ENCODE data around the gene SAP30BP.

SAP30BP gene

DNA sequence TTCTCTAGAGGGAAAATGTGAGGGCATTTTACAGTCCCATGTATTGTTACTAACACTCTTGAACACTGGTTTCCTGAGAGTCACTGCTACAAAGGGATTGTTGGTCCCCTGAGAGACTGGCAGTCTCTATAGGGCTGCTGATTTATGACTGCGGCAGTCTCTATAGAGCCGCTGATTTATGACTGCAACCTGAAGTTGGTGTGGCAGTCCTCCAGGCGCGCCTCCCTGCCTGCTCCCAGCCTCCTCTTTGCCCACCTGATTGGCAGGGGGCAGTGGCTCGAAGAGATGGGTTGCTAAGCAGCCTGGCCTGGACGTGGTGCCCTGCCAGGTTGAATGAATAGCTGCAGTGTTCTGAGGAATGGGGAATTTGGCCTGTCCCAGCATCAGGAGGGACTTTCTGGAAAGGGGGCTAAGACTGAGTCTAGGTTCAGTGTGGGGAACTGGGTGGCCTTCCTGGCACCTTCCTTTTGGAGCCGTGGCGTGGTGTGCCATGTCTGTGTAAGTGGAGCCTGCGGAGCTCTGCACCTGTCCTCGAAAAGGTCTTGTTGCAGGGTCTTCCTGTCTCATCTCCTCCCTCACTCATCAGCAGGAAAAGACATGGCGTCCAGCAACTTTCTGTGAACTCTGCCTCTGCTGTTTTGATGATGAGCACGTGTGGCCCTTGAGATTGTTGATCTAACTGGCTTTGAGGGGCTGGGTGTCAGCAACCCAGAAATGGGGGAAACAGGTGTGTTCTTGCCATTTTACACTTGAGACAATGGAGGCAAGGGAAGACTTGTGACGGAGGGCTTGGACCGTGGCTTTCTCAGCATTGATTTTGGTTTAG is 24.9 kb downstream of the SAP30BP start:
- DNase-seq, result no peak

DNA sequence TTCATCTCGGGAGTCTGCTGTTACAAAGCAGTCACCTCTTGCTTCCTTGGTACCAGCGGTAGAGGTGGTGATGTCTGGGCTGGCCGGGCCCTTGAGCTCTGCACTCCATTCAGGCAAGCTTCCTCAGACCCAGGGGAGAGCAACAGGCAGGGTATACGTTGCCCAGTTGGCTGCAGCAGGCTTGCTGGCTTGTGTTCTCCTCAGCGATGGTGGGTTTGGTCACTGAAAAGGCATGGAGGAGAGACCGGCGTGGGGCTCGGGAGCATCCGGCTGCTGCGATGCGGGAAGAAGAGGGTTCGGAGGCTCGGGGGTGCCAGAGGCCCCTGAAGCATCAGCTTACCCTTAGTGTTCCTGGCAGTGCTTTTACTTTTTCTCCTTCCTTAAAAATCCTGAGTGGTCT is 25.8 kb downstream of the SAP30BP start:
- no peak for DNase-seq

DNA sequence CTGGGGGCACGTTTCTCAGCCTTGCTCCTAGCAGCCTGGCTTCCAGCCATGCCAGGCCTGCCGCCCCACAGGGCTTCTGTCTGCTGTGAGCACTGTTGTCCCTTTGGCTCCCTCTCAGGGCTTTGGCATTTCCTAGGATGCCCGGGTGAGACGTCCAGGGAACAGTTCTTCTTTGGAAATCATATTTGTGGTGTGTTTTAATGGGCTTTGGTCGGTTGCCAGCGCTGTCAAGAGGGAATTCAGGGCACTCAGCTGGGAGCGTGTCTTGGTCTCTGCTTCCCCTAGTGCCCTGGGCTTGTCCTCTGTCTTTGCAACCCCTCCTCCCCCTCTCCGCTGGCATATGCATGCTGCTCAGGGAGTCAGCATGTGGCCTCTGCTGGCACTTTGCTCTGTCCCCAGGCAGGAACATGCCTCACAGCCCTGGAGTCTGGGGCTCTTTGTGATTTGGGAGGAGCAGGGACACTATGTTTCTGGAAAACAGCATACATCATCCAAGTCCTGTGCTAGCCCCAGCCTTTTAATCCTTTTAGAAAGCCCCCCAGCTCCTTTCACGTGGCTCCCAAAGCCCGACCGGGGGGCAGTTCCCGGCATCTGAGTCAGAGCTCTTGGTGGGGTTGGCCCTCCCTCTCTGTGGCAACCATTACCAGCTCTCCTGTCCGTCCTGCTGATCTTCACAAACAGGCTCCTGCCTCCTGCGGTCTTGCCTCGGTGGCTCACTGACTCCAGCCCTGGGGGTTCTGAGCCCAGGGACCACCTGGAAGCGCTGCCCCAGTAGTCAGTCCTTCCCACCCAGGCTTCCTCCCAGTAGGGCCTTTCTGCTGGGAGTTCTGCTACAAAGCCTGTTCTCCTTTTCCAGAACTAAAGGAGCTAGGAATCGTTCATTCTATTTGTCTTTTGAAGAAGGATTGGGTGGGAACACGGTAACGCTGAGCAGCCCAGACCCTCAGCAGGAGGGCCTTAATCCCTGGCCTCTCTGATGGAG is 26.7 kb downstream of the SAP30BP start:
- DNase-seq, result peak; percentile 46

DNA sequence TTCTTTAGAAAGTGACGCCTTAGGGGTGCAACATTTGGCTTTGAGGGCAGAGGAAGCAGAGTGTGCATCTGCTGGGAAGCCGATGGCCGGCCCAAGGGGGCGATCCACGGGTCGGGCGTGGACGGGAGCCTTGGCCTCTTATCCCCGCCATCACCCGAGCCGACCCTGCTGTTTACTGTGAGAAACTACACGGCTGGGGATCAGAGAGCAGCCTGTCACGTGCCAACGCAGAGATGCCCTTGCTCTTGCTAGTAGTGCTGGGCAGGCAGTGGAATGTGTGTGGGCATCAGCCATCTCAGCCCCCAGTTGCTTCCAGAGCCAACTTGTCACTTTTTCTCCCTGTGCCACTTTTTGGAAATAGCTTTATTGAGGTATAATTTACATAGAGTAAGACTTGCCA is 27.4 kb downstream of the SAP30BP start:
- no peak for DNase-seq

DNA sequence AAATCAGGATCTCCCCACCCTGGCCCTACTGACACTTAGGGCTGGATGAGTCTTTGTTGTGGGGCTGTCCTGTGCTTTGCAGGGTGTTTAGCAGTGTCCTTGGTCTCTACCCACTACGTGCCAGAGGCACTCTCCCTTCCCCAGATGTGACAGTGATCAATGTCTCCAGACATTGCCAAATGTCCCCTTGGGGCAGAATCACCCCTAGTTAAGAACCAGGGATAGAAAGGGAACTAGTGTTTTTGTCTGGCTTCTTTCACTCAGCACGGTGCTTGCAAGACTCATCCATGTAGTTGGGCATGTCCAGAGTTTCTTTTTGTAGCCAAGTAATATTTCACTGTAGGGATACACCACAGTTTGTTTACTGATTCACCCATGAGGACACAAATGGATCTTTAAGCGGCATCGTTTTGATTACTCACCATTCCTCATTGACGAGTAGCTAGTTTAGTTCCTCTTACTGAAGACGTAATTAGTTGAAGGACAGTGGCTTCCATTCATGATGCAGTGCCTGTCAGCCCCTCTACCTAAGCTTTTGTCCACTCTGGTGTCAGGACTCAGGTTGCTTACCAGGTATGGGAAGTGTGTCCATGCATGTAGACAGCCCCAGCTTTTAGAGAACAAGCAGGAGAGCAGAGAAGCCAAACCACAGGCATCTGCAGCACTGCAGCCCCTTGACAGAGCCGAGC is 28.1 kb downstream of the SAP30BP start:
- DNase-seq, result no peak

DNA sequence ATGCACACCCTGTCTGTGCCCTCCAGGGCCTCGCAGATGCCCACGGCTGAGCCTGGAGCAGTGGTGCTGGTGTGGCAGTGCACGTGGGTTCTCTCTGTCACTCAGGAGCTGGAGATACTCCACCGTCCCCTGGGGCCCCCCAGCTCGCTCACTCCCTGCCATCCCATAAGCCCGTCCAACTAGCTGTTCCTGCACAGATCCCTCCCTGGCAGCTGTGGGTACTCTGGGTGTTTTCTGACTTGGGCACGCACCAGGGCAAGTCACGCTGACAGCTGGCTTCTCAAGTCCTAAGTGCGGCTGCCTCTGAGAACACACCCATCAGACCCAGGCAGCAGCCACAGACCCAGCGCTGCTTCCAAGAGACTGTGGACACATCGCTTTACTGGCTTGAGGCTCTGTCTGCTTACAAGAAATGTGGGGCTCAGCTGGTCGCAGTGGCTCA is 28.7 kb downstream of the SAP30BP start:
- peak; percentile 60 for DNase-seq

DNA sequence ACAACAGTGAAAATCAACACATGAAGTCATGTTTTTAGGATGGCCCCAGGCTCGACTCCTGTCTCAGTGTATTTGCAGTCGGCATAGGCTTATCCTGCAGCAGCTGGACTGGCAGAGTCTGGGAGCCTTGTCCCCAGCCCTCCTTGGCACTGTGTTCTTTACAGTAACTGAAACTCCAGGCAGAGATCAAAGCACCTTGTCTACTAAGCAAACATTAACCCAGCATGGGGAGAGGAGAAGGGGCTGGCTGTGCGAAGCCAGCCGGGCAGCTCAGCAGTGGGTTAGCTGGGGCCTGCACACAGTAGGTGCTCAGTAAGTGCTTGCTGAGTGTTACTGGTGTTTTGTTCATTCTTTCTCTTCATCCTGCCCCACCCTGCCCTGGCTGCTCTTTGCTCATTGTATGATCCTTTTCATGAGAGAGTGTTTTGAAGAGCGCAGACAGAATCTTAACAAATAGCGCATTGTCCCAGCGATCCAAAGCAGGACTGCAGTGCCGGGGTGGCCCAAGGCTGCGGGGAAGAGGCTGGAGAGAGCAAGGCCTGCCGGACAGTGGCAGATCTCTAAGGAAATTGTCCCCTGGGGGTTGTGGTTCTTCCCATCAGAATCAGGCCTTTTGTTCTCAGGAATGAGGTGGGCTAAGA is 30.6 kb downstream of the SAP30BP start:
- DNase-seq, result no peak

DNA sequence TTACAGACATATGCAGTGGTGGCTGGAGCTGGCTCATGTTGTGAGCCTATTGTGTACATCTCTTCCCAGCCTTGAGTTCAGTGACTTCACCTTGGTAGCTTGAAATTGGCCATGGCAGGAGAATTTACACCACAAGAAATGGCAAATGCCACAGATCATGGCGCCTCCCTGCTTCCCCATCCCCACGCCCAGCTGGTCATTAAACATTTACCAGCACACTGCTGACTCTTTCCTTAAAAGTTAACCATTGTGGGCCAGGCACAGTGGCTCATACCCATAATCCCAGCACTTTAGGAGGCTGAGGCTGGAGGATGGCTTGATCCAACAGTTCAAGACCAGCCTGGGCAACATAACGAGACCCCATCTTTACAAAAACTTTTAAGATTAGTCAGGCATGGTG is 31.5 kb downstream of the SAP30BP start:
- DNase-seq, result no peak

DNA sequence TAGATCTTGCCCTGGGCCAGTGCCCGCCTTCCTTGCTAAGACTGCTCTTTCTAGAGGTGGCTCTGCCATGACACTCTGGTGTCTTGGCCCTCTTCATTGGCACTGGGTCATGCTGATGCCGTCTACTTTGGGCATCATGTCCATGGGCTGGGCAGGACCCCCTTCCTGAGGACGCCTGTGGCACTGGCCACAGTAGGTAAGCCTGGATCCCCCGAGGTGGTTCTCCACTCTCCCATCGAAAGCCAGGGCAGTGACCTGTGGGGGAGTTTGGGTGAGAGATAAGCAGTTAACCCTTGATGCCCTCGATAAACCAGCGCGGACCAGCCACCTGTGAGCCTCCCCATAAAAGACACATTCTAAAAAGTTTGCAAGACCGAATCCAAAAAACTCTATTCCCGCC is 34.1 kb downstream of the SAP30BP start:
- no peak for DNase-seq

DNA sequence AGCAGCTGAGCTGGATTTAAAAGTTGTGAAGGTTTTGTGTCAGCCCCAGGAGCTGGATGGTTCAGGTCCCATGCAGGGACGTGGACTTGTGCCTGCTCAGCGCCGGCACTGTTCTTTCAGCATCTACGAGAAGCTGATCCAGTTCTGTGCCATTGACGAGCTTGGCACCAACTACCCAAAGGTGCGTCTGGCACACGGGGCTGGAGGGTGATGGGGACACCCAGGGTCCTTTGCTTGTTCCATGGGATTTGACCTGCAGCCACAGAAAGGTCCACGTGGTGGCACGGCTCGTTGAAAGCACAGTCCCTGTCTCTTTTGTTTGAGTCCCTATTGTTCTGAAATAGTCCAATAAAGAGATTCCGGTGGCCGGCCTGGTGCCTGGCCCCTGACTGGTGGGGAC is 36.1 kb downstream of the SAP30BP start:
- no peak for DNase-seq

DNA sequence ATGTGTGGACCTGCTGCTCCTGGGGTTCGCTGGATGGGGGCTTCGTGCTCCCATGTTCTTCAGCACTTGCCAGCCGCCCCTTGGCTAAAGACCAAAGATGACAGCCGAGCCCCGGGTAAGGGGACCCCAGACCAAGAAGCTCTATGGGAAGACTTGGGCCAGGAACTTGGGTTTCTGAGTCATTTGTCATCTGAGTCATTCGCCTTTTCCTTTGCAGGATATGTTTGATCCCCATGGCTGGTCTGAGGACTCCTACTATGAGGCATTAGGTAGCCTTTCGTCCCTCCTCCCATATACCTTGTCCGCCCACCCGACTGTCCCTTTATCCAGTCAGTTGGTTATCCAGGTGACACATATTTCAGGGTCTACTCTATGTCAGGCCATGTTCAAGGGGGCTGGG is 36.5 kb downstream of the SAP30BP start:
- no peak for DNase-seq

DNA sequence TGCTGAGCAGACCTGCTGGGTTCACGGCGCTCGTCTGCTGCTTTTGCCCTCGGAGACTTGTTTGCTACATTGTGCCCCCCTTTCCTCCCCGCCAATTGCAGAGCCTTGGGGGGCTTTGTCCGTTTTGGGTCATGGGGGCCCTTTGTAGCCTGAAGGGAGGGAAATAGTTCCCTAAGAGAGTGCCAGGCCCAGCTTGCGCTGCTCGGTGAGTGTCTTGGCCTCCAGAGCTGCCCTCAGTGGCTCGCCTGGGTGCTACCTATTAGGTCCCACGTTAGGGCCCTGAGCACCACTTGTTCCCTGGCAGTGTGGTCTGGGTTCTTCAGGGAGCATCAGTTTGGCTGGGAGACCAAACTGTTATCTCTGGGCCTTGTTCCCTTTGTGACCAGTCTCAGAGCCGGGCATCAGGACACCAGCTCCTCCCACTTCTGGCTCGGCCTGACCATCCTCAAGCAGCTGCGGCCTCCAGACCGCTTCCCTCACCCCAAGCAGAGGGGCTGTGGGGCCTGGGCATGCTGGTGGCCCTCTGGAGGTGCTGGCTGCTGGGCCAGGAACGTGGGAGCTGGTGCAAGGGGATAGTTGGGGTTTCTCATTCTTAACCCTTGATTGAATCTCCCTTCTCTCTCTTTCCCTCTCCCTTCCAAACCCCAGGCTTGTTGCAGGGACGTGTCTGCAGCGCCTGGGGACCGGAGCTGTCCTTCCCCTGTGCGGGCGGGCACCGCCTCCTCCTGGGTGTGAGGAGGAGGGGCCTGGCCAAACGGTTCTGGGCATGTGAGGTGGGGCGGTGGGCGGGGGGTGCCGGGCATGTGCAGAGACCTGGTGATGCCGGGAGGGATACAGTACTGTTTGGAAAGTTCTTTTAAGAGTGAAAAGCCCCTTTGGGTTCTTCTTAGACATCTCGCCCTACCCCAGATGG is 38.1 kb downstream of the SAP30BP start:
- DNase-seq, result no peak

DNA sequence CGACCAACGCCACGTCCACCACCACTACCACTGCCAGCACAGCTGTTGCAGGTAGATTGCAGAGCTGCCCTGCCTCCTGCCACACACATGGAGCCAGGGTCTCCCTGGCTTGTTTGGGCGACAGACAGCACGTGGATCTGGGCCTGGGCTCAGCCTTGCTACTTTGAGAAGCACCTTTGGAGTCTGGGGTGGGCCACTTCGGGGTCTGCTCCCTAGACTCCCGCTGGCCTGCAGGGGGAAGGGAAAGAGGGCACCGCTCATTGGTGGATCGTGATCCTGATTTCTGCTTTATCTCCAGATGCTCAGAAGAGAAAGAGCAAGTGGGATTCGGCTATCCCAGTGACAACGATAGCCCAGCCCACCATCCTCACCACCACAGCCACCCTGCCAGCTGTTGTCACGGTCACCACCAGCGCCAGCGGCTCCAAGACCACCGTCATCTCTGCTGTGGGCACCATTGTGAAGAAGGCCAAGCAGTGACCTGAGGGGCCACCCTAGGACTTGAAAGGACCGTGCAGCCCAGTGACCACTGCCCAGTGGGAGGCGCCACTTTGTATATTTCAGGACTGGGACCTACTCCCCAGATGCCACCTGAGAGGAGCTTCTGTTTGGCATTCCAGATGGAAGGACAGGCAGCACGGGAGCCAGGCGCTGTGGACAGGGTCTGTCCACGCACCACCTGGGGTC is 39.0 kb downstream of the SAP30BP start:
- DNase-seq, result no peak

DNA sequence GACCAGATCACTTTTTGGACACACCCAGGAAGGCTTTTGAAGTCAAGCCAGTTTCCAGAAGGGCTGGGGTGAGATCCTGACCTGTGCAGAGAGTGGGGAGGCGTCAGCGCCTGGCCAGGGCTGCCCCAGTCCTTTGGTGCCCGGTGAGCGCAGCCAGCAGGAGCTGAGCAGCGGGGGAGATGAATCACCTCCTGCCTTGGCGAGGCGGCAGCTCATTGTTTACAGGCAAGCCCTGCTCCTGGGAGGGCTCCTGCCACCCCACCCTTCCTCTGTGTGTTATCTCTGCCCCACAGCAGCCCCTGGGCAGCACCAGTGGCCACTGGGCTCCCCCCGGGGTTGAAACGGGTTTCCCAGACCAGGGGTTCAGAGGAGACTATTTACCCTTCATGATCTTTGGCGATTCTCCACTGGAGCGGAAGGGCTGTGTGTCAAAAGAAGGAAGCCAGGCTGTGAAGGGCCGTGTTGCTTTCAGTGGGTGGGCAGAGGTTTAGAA is 40.0 kb downstream of the SAP30BP start:
- no peak for DNase-seq

DNA sequence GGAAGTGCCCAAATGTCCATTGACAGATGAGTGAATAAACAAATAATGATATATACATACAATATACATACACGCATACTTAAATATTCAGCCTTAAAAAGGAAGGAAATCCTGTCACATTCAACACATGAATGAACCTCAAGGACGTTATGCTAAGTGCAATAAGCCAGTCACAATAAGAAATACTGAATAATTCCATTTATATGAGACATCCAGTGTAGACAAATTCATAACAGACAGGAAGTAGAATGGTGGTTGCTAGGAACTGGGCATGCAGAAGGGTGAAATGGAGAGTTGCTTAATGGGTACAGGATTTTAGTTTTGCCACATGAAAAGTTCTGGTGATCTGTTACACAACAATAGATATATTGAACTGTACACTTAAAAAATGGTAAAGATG is 45.3 kb downstream of the SAP30BP start:
- no peak for DNase-seq

DNA sequence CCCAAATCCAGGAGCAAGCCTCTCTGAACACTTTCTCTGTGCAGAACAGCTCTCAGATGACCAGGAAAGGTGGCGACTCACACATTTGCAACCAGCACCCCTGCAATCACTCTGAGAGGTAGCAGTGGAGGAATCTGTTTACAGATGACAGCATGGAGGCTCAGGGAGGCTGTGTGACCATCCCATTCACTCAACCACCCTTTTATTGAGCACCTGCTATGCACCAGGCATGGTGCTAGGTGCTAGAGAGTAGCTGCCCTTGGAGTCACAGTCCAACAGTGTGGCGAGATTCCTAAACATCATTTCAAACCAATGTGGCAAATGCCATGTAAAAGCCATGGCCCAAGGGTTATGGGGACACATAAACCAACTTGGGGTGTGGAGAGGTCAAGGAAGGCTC is 52.6 kb downstream of the SAP30BP start:
- DNase-seq, result no peak

DNA sequence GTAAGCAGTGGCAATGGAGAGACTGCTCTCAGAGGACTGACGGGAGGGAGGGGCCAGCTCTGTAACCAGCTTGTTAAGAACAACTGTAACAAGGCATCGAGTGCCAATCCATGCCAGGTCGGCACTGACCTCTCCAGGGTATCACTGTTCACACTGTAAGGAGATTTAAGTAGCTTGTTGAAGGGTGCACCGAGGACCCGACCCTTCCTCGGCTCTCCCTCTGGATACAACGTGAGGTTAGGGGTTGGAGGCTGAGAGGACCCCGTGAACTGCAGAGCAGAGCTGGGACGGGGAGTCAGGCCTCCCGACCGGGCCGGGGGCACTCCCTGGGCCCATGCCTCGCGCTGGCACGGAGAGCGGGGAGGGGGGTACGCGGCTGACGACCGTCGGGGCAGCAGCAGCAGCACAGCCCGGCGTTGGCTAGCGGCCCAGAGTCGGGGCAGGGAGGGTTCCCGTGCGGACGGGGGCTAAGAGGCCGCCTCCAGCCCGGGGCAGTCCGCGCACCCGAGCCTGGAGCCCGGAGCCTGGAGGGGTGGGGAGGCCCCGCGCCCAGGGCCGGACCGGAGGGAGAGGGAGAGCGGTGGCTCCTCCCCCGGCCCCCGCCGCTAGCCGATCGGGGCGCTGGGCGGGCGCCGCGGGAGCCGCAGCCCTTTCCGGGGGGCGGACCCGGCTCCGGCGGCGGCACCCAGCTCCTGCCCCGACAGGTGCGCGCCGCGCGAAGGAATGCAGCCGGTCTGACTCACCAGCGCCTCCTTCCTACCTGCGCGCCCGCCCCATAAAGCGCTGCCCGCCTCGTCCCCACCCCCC is 53.7 kb downstream of the SAP30BP start, which contains the start of gene ITGB4:
TSS of gene ITGB4 (plus strand) at position 804 of the 807 bp plus-strand sequence. CDS start 3,245 bp downstream, outside the sequence.
- DNase-seq, result no peak

DNA sequence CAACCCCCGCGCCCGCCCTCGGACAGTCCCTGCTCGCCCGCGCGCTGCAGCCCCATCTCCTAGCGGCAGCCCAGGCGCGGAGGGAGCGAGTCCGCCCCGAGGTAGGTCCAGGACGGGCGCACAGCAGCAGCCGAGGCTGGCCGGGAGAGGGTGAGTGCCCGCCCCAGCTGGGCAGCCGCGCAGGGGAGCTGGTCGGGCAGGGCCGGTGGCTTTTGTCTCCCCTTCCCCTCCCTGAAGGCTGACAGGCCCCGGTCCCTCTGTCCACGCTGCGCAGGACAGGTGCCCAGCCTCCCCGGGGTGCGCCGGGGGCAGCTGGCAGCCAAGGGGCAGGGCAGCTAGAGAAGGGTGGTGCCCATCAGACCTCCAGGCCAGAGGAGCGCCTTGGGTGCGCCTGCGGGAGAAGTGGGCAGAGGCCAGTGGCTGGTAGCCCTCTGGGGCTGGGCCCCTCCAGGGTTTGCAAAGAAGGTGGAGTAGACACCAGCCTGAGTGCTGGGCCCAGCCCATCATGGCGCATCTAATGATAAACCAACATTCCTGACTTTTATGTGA is 54.4 kb downstream of the SAP30BP start:
- no peak for DNase-seq

DNA sequence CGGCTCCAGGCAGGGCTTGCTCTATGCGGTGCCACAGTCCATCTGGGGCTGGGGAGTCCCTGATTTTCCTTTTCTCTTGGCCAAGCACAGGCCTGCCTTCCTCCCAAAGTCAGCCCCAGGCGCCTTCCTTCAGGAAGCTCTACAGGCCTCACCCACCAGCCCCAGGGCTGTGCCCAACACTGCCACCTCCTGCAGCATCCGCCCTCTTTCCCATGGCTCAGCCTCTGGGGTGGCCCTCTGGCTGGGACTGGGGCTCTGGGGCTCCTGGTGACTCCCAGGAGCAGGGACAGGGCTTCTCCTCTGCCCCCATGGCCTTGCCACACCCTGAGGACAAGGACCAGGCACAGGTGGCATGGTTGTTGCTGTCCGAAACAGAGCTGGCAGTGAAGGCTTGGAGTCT is 54.9 kb downstream of the SAP30BP start:
- DNase-seq, result no peak

Data from NCI-H2171 treated with DMSO at 0.1 percent for 48 hours (cell line).